ENCODE data around the gene SCCPDH. TPM values are rescaled to one million over a fixed set of nuclear protein-coding genes. Genes with fewer than 3 reads are reported as not detected.

The SCCPDH gene
- total and polyA plus RNA-seq, 2 of the 13 experiments (the other 11 are each of a cell fraction or from before 2014, with no cell fraction given) = 36.7 to 62.3 TPM

DNA sequence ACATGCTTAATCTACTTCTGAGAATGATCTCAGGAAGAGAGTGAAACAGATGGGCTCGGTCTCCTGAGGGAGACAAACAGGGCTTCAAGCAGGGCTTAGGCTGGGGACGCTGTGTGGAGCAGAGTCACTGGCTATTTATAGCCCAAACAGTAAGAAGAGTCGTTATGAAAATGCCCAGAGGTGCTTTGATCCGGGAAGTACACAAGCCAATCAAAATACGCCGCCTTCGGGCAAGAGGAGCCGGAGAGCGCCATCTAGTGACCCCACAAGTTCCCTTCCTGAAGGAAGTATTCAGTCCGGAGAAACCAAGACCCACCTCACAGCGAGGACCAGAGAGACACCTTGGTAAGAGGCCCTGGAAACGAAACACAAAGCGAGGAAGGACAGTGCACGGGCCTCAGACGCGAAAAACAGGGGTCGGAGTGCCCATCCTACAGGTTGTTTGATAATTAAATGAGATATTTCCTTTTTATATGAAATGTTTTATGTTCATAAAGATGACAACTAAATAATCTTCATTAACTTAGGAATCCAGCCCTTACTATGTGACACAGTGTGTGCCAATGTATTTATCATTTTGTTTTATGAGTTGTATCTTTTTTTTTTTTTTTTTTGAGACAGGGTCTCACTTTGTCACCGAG, 25.0 kb upstream of the SCCPDH start (continued):
- TF ChIP-seq KLF9 (CRISPR knock-in tag; IDR thresholded peaks at IDR 0.05; ENCODE audit: low read depth) (no peak), MLLT10 (CRISPR knock-in tag; IDR thresholded peaks at IDR 0.05) (no peak), PCBP1 (IDR thresholded peaks at IDR 0.05; ENCODE audit: borderline replicate concordance, low read depth, low read length) (no peak), SIN3B (IDR thresholded peaks at IDR 0.05; ENCODE audit: low read length) (no peak), IKZF1 (IDR thresholded peaks at IDR 0.05) (no peak), ZNF24 (IDR thresholded peaks at IDR 0.05) (0 out of 2 replicates have a peak, but pooled peaks have one; percentile 11), TCF7L2 (IDR thresholded peaks at IDR 0.05; ENCODE audit: low read depth, low read length) (no peak), RBAK (CRISPR knock-in tag; IDR thresholded peaks at IDR 0.05) (no peak), NFIC (IDR thresholded peaks at IDR 0.05; ENCODE audit: low read length) (no peak), ZNF501 (CRISPR knock-in tag; IDR thresholded peaks at IDR 0.05) (0 out of 2 replicates have a peak, but pooled peaks have one; percentile 48), KDM1A (CRISPR knock-in tag; IDR thresholded peaks at IDR 0.05) (peak; percentile 37; the same call in 1 of the 2 replicates), ZNF746 (CRISPR knock-in tag; IDR thresholded peaks at IDR 0.05) (no peak), TEAD2 (CRISPR knock-in tag; IDR thresholded peaks at IDR 0.05) (no peak), ZSCAN30 (CRISPR knock-in tag; IDR thresholded peaks at IDR 0.05) (no peak), ZNF256 (CRISPR knock-in tag; conservative IDR thresholded peaks at IDR 0.05) (no peak), FOXK1 (CRISPR knock-in tag; IDR thresholded peaks at IDR 0.05; ENCODE audit: borderline replicate concordance, low read depth) (peak; percentile 32; the same call in 1 of the 2 replicates), FOXP1 (IDR thresholded peaks at IDR 0.05) (no peak), FOXP1 (CRISPR knock-in tag; IDR thresholded peaks at IDR 0.05) (no peak), KDM4B (CRISPR knock-in tag; IDR thresholded peaks at IDR 0.05) (no peak), KMT2B (CRISPR knock-in tag; IDR thresholded peaks at IDR 0.05) (no peak), NPAS2 (CRISPR knock-in tag; IDR thresholded peaks at IDR 0.05; ENCODE audit: borderline replicate concordance) (no peak), ZNF670 (CRISPR knock-in tag; IDR thresholded peaks at IDR 0.05; ENCODE audit: borderline replicate concordance) (0 out of 2 replicates have a peak, but pooled peaks have one; percentile 47), RORA (CRISPR knock-in tag; IDR thresholded peaks at IDR 0.05) (no peak), ZNF44 (CRISPR knock-in tag; IDR thresholded peaks at IDR 0.05) (no peak)
- TF ChIP-seq, protein P1, sequence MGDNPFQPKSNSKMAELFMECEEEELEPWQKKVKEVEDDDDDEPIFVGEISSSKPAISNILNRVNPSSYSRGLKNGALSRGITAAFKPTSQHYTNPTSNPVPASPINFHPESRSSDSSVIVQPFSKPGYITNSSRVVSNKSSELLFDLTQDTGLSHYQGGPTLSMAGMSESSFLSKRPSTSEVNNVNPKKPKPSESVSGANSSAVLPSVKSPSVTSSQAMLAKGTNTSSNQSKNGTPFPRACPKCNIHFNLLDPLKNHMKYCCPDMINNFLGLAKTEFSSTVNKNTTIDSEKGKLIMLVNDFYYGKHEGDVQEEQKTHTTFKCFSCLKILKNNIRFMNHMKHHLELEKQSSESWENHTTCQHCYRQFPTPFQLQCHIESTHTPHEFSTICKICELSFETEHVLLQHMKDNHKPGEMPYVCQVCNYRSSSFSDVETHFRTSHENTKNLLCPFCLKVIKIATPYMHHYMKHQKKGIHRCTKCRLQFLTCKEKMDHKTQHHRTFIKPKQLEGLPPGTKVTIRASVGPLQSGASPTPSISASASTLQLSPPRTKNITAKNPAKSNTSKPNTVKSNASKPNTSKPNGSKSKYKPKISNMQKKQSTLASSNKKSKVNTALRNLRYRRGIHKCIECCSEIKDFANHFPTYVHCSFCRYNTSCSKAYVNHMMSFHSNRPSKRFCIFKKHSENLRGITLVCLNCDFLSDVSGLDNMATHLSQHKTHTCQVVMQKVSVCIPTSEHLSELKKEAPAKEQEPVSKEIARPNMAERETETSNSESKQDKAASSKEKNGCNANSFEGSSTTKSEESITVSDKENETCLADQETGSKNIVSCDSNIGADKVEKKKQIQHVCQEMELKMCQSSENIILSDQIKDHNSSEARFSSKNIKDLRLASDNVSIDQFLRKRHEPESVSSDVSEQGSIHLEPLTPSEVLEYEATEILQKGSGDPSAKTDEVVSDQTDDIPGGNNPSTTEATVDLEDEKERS (CRISPR knock-in tag; IDR thresholded peaks at IDR 0.05) = no peak
- TF ChIP-seq, protein P2, sequence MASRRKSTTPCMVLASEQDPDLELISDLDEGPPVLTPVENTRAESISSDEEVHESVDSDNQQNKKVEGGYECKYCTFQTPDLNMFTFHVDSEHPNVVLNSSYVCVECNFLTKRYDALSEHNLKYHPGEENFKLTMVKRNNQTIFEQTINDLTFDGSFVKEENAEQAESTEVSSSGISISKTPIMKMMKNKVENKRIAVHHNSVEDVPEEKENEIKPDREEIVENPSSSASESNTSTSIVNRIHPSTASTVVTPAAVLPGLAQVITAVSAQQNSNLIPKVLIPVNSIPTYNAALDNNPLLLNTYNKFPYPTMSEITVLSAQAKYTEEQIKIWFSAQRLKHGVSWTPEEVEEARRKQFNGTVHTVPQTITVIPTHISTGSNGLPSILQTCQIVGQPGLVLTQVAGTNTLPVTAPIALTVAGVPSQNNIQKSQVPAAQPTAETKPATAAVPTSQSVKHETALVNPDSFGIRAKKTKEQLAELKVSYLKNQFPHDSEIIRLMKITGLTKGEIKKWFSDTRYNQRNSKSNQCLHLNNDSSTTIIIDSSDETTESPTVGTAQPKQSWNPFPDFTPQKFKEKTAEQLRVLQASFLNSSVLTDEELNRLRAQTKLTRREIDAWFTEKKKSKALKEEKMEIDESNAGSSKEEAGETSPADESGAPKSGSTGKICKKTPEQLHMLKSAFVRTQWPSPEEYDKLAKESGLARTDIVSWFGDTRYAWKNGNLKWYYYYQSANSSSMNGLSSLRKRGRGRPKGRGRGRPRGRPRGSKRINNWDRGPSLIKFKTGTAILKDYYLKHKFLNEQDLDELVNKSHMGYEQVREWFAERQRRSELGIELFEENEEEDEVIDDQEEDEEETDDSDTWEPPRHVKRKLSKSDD (CRISPR knock-in tag; IDR thresholded peaks at IDR 0.05; ENCODE audit: low read depth) = no peak

Measured in HepG2 (cell line).